GM19395 (cell line): ENCODE measurements around the gene TEKT3.

Experiments
- ATAC-seq: cut with Tn5 transposase; IDR thresholded peaks from one replicate; pipeline ENCODE4 v1.9.1; 2021; ENCODE audit warnings: mild to moderate bottlenecking, moderate library complexity; ENCODE audit not compliant: unreplicated experiment

TEKT3 gene

GRCh38 chr17:15341385-15341849 lies at the start of gene TEKT3:
Gene TEKT3, minus strand, starts transcription at chr17:15341597. Its CDS starts 10,012 bp downstream, at chr17:15331585.
- no peak for ATAC-seq

- no peak for ATAC-seq
These were observed 47.1 kb upstream of the TEKT3 start for GRCh38 chr17:15388356-15389041.

- ATAC-seq, result no peak
These were observed 44.7 kb upstream of the TEKT3 start for GRCh38 chr17:15386083-15386482.

GRCh38 chr17:15385305-15385704 lies 43.9 kb upstream of the TEKT3 start:
- ATAC-seq, result no peak

GRCh38 chr17:15384142-15384787 lies 42.9 kb upstream of the TEKT3 start:
- no peak for ATAC-seq

- ATAC-seq, result no peak
These were observed 41.5 kb upstream of the TEKT3 start for GRCh38 chr17:15382914-15383313.

- no peak for ATAC-seq
These were observed 40.3 kb upstream of the TEKT3 start for GRCh38 chr17:15381707-15382106.

GRCh38 chr17:15380446-15380845 lies 39.0 kb upstream of the TEKT3 start:
- ATAC-seq, result no peak

- ATAC-seq, result no peak
These were observed 38.3 kb upstream of the TEKT3 start for GRCh38 chr17:15379659-15380058.

GRCh38 chr17:15378243-15378642 lies 36.8 kb upstream of the TEKT3 start:
- ATAC-seq, result no peak

- ATAC-seq, result no peak
These were observed 36.2 kb upstream of the TEKT3 start for GRCh38 chr17:15377616-15378015.

GRCh38 chr17:15377200-15377599 lies 35.8 kb upstream of the TEKT3 start:
- ATAC-seq, result no peak

- no peak for ATAC-seq
These were observed 30.2 kb upstream of the TEKT3 start for GRCh38 chr17:15371376-15372130.

- no peak for ATAC-seq
These were observed 27.2 kb upstream of the TEKT3 start for GRCh38 chr17:15368600-15368999.

GRCh38 chr17:15366026-15366425 lies 24.6 kb upstream of the TEKT3 start:
- no peak for ATAC-seq

- no peak for ATAC-seq
These were observed 23.2 kb upstream of the TEKT3 start for GRCh38 chr17:15364615-15365014.

- no peak for ATAC-seq
These were observed 22.3 kb upstream of the TEKT3 start for GRCh38 chr17:15363702-15364101.

GRCh38 chr17:15361592-15361991 lies 20.2 kb upstream of the TEKT3 start:
- ATAC-seq, result no peak

GRCh38 chr17:15361151-15361550 lies 19.8 kb upstream of the TEKT3 start:
- no peak for ATAC-seq

- no peak for ATAC-seq
These were observed 12.9 kb upstream of the TEKT3 start for GRCh38 chr17:15354256-15354655.

GRCh38 chr17:15351925-15352324 lies 10.5 kb upstream of the TEKT3 start:
- no peak for ATAC-seq

GRCh38 chr17:15351478-15351840 lies 10.1 kb upstream of the TEKT3 start:
- no peak for ATAC-seq
